GM18519 (cell line): ENCODE data around the gene HOMER3.
"Not testable (repeated sequence)": the region's sequence is repeated elsewhere in the genome, so short reads cannot be mapped to it uniquely, and the experiment has no call there.

Experiments
- ATAC-seq: cut with Tn5 transposase; IDR thresholded peaks from one replicate; pipeline ENCODE4 v1.9.1; 2021; ENCODE audit warnings: mild to moderate bottlenecking, moderate library complexity; ENCODE audit not compliant: unreplicated experiment, low FRiP score

The HOMER3 gene

GRCh38 chr19:18955042-18955441 lies 14.0 kb upstream of the HOMER3 start:
- ATAC-seq = no peak

DNA sequence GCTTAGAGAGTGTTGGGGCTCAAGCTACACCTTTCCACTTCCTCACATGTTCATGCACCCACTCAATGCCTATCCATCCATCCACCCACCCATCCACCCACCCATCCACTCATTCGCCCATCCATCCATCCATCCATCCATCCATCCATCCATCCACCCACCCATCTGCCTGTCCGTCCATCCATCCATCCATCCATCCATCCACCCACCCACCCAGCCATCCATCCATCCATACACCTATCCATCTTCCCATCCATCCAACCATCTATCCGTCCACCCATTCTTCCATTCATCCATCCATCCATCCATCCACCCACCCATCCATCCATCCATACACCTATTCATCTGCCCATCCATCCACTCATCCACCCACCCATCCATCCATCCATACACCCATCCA lies 13.1 kb upstream of the HOMER3 start:
- no peak for ATAC-seq

DNA sequence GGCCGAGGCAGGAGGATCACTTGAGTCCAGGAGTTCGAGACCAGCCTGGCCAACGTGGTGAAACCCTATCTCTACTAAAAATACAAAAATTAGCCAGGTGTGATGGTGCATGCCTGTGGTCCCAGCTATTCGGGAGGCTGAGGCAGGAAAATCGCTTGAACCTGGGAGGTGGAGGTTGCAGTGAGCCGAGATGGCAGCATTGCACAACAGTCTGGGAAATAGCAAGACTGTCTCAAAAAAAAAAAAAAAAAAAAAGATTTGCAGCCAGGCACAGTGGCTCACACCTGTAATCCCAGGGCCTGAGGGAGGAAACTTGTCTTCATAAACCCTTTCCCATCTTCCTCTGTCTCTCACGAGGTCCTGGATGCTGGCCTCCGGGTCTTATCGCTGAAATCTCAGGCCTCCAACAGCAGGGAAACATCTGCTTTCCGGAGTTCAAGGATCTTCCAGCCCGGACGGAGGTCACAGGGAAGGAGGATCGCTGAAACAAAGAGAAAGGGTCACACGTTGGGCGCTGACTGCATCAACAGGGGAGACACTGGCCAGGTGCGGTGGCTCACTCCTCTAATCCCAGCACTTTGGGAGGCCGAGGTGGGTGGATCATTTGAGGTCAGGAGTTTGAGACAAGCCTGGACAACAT lies 11.5 kb upstream of the HOMER3 start:
- not testable (repeated sequence) for ATAC-seq

DNA sequence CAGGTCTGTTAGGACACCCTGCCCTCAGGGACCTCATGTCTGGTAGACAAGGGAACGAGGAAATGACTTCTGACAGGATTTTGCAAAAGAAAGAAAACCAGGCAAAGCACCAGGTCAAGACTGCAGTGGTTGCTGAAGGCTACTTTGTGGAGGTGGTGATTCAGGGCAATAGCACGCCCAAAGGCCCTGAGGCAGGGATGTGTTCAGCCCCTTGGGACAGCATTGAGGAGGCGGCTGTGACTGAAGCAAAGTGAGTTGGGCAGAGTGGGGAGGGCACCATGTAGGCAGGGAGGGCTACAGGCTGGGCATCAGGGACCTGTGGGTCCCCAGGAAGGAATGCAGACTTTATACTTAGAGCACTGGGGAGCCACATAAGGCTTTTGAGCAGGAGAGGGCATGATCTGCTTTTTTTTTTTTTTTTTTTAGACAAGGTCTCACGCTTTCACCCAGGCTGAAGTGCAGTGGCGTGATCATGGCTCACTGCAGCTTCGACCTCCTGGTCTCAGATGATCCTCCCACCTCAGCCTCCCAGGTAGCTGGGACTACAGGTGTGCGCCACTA lies 10.8 kb upstream of the HOMER3 start:
- ATAC-seq = no peak

DNA sequence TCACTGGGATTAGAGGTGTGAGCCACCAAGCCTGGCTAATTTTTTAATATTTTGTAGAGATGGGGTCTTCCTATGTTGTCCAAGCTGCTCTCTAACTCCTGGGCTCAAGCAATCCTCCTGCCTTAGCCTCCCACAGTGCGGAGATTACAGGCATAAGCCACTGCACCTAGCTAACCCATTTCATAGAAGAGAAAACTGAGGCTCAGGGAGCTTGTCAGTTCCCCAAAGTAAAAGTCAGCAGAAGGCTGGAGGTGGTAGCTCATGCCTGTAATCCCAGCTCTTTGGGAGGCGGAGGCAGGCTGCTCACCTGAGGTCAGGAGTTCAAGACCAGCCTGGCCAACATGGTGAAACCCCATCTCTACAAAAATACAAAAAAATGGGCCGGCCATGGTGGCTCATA lies 8.8 kb upstream of the HOMER3 start:
- no peak for ATAC-seq

DNA sequence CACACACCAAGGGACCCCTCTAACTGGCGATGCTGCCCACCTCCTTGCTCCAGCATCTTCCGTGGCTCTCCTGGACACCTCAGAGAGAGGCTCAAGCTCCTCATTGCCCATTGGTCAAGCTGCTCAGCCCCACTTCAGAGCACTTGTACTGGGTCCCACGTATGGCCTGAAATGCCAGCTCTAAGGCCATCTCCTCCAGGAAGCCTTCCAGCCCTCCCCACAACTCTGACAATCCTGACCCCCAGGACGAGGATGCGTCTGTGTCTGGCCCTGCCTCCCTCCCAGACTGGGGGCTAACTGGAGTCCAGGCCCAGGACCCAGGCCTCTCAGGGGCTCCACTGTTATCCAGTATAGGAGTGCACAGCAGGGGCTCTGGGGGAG lies 7.9 kb upstream of the HOMER3 start:
- no peak for ATAC-seq

DNA sequence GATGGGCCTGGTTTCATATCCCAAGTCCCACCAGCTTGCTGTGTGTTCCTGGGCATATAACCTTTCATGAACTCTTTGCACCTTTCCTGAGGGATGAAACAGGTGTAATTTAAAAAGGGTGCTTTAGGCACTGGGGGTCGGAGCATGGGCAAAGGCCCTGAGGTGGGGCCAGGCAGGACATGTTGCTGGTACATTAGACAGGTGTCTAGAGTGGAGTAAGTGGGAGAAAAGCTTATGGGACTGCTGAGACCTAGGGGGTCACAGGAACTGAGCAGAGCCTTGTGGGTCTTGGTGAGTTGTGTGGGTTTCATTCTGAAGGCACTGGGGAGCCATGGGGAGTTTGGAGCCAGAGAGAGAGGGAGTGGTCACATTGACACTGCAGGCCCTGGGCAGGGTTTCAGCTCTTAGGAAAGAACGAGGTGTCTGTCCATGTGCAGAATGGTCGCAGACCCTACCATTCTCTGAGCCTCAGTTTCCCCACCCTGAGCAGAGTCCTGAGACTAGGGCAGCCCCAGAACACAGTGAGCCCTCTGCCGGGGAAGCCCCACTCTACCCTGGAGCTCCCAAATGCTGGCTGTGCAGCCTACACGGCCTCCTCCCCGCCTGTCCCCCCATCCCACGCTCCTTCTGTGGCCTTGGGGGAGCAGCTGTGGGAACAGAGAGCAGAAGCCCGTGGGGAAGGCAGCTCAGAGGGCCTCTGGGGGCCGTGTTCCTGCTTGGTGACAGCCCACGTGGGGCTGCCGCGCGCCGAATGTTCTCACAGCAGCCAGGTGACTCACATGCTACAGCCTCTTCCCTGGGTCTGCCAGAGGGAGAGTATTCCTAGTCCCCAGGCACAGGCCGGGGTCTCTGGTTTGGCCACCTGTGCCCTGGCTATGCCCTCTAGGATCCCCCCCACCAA lies 7.3 kb upstream of the HOMER3 start:
- ATAC-seq = no peak

GRCh38 chr19:18946918-18947317 lies 5.9 kb upstream of the HOMER3 start:
- ATAC-seq = no peak

DNA sequence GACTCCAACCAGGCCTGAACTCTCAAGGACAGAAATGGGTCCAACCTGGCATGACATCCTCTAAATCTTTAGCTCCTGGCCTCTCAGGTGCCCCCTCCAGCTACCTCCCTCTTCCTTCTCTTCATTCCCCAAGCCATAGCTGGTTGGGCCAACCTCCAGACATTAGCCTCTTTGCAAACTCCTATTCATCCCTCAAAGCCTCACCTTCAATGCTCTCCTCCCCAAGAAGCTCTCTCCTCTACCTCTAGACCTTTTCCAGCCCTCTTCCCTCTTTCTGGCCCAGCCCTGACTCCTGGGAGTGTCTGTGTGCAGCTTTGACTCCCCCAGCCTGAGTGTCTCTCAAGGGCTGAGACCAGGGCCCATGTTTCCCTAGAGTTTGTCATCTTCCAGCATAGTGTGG lies 5.3 kb upstream of the HOMER3 start:
- ATAC-seq = no peak

- ATAC-seq = no peak
Measured at GRCh38 chr19:18945297-18945696, 4.3 kb upstream of the HOMER3 start.

GRCh38 chr19:18943465-18943864 lies 2.4 kb upstream of the HOMER3 start:
- ATAC-seq = no peak

GRCh38 chr19:18942692-18943091 lies 1.7 kb upstream of the HOMER3 start:
- no peak for ATAC-seq

- ATAC-seq = no peak
Measured at GRCh38 chr19:18941628-18942354, 774 bp upstream of the HOMER3 start.

DNA sequence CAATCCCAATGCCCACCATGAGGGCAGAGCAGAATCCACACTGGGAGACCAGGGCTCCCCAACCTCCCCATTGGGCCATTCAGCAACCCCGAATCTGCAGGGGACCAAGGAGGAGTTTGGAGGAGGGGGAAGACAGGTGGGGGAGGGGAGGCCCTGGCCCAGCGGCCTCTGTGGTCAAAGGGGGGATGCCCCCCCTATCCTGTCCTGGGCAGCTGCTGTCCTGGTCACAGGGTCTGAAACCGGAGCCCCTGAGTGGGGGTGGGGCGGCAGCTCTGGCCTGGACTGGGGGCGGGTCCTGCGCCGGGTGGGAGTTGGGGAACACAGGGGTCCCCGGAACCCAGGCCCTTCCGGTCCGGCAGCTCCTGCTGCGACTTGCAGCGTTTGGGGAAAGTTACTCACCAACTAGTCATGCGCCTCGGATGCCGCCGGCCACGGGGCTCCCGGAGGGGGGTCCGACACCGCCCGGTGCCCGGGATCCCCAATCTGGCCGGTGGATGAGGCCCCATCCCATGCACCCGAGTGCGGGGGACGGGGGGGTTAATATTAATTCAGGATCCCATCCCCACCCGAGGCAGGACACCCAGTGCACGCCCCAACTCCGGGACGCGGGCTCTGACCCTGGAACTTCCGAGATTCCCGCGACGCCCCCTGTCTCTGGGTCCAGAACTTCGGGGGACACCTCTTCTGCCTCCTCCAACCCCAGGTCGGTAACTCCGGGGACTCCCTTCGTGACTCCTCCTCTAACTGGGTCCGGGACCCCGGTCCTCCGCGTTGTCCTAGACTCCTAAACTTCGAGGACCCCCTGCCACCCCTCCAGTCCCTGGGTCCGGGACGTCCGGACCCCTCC lies 872 bp downstream of the HOMER3 start:
- ATAC-seq = no peak

- ATAC-seq = no peak
Measured at GRCh38 chr19:18939163-18939562, 1.9 kb downstream of the HOMER3 start.

DNA sequence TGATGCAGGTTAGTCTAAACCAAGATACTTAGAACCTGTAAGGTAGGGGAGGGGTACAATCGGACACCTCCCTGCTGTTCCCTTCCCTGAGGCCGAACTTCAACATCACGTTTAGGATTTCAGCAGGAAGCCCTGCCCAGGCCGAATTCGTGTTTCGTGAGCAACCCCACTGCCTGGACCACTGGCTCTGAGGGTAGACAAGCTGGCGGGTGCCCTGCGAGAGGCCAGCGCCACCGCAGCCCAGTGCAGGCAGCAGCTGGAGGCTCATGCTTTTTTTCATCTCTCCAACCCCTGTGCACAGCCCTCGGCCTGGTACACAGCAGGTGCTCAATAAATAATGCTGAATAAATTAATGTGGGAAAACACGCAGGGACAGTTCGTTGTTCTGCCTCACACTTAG lies 7.7 kb downstream of the HOMER3 start:
- ATAC-seq = no peak

GRCh38 chr19:18932216-18932841 lies 8.7 kb downstream of the HOMER3 start:
- ATAC-seq = no peak

DNA sequence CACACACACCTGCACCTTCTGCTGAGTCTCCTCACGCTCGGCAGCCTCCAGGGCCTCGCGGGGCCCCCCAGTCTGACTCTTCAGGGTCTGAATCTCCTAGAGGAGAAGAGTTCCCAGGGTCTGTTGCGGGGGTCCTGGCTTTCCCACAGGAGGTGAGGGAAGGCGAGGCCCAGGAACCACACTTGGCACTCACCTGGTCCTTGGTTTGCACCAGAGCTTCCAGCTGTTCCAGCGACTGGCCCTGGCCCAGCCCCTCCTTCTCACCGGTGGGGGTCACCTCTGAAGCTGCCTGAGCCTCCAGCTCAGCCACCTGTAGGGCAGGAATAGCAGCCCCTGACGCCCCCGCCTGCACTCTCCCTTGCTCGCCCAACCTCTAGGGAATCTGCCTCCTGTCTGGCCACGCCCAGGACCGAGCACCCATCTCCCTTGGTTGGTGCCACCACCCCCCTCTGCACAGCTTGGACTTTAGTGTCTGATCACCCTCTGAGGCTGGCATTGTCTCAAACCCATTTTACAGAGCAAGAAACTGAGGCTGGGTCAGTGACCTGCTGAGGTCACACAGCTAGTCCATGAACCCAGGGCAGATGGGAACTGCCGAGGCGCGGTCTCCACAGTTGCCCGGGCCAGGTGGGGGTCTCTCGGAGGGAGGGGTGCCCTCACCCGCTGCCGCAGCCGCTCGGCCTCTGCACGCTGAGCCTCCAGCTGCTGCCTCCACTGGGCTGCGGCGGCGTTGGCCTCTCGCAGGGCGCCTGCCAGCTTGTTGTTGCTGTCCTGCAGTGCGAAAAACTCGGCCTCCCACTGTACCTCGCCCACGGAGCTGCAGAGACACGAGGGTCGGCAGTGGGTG lies 9.5 kb downstream of the HOMER3 start:
- ATAC-seq = no peak

GRCh38 chr19:18929311-18929710 lies 11.7 kb downstream of the HOMER3 start:
- ATAC-seq = no peak
